Ovary (tissue), 3 donors: Measurements from ENCODE around the gene CARD18.

Experiments
- POLR2A ChIP-seq: fragments of 450-650 bp; IDR thresholded peaks from one replicate; pipeline ENCODE4 v1.6.1; 2017; ENCODE audit warnings: antibody characterized with exemption, mild to moderate bottlenecking, moderate library complexity
- TF ChIP-seq, protein P1 (sequence below), 3 donors: fragments of 450-650 bp in 2 of 3; fragments of 200-600 bp in 1 of 3; IDR thresholded peaks; one replicate each; pipeline versions ENCODE4 v1.5.1 to v1.8.0; 2016 to 2022; ENCODE audit warnings: antibody characterized with exemption in 3 of 3, mild to moderate bottlenecking in 1 of 3
- donor health status: DM: no; HTN: no; CAD: no.

DNA sequence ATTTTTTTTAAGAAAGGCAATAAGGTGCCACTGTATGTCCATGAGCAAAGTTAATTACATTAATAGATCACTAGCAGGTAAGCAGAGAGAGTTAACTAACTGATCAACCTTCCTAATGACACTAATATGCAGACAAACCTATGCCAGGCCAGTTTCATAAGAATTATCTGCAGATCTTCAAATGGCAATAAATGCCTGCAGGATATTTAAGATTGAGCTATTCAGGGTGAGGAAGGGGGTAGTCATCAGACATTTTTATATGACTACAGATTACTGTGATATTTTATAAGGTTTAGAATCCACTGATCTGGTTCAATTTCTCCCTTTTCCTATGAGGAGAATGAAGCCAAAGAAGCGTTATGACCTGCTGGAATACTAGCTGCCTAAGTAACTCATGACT, 30.2 kb downstream of the CARD18 start:
- TF ChIP-seq, protein P1, sequence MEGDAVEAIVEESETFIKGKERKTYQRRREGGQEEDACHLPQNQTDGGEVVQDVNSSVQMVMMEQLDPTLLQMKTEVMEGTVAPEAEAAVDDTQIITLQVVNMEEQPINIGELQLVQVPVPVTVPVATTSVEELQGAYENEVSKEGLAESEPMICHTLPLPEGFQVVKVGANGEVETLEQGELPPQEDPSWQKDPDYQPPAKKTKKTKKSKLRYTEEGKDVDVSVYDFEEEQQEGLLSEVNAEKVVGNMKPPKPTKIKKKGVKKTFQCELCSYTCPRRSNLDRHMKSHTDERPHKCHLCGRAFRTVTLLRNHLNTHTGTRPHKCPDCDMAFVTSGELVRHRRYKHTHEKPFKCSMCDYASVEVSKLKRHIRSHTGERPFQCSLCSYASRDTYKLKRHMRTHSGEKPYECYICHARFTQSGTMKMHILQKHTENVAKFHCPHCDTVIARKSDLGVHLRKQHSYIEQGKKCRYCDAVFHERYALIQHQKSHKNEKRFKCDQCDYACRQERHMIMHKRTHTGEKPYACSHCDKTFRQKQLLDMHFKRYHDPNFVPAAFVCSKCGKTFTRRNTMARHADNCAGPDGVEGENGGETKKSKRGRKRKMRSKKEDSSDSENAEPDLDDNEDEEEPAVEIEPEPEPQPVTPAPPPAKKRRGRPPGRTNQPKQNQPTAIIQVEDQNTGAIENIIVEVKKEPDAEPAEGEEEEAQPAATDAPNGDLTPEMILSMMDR (IDR thresholded peaks at IDR 0.05), result no peak
- TF ChIP-seq POLR2A, result no peak
